Activated CD8-positive, alpha-beta T cell treated with anti-CD3 and anti-CD28 coated beads for 36 hours (primary cell): ENCODE measurements around the gene TXK. TPM values are rescaled to one million over a fixed set of nuclear protein-coding genes. Genes with fewer than 3 reads are reported as not detected.

Source experiments
- ATAC-seq: fragments of 200-7000 bp; cut with Tn5 transposase; one replicate; pipeline ENCODE4 v1.10.0; 2021; ENCODE audit warnings: mild to moderate bottlenecking, moderate library complexity
- CTCF ChIA-PET: fragments of 350-600 bp; sonication (Branson Sonifier 250); formaldehyde crosslinking; loops from one replicate; lab custom pipeline; 2021; ENCODE audit warnings: antibody characterized with exemption; lab: Charles Lee
- POLR2A ChIA-PET: fragments of 350-600 bp; sonication (Branson Sonifier 250); formaldehyde crosslinking; loops from one replicate; lab custom pipeline; 2021; ENCODE audit warnings: antibody characterized with exemption; lab: Charles Lee
- DNase-seq: peaks from one replicate; pipeline ENCODE4 v3.0.0-alpha.2; 2020
- H3K27ac Mint-ChIP-seq: one replicate; pipeline ENCODE4 v1.8.0; 2021; ENCODE audit warnings: mild to moderate bottlenecking, mixed read lengths
- H3K27me3 Mint-ChIP-seq: one replicate; pipeline ENCODE4 v1.8.0; 2021; ENCODE audit warnings: mixed read lengths
- H3K36me3 Mint-ChIP-seq: one replicate; pipeline ENCODE4 v1.8.0; 2021; ENCODE audit warnings: low read depth, mixed read lengths
- H3K4me1 Mint-ChIP-seq: one replicate; pipeline ENCODE4 v1.8.0; 2021; ENCODE audit warnings: low read depth, mixed read lengths
- H3K4me3 Mint-ChIP-seq: one replicate; pipeline ENCODE4 v1.8.0; 2021; ENCODE audit warnings: mild to moderate bottlenecking, moderate library complexity, mixed read lengths
- H3K9me3 Mint-ChIP-seq: one replicate; pipeline ENCODE4 v1.8.0; 2021; ENCODE audit warnings: mixed read lengths
- CTCF ChIP-seq: fragments of 200-600 bp; IDR thresholded peaks from one replicate; pipeline ENCODE4 v1.8.0; 2022; ENCODE audit warnings: antibody characterized with exemption, mild to moderate bottlenecking
- intact Hi-C: fragments of 100-400 bp; cut with micrococcal nuclease; formaldehyde crosslinking; loops from one replicate; pipeline ENCODE4 v1.10.0; 2022
- total RNA-seq, 2 experiments: library from RNA; stranded (reverse); gene quantifications; one replicate each; pipeline ENCODE4 v1.2.3, GENCODE V29; 2021

Gene TXK
- total RNA-seq, 2 experiments from 2014 or later, result 20.6 to 23.5 TPM

GRCh38 chr4:48067536-48067935 is 66.5 kb downstream of the TXK start:
- Mint-ChIP-seq H3K9me3 (peaks cover 4% of the 10 kb centered on the region), H3K27me3 (no peaks in the 10 kb centered on the region), H3K4me1 (peaks cover 34% of the 10 kb centered on the region), H3K4me3 (no peak overlapping the region), H3K27ac (no peak overlapping the region), H3K36me3 (peaks cover 36% of the 10 kb centered on the region)
- TF ChIP-seq CTCF, result no peak
- ChIA-PET CTCF (interaction anchor here (2.8 to 9.2 kb wide), 4 partner anchors 17 to 32 kb away, joined by 6 to 56 read pairs (median 38); no protein-coding TSS in a partner anchor), POLR2A (no interaction called here)
- DNase-seq, result no peak
- ATAC-seq, result no peak
- intact Hi-C loops, result no loop called here

GRCh38 chr4:48065587-48066052 is 68.4 kb downstream of the TXK start:
- peaks cover 34% of the 10 kb centered on the region for H3K4me1 Mint-ChIP-seq
- ATAC-seq (peak; percentile 81), DNase-seq (no peak)
- intact Hi-C loops, result loop anchor here (2.0 kb wide), 1 partner anchor 19 kb away; no protein-coding TSS in a partner anchor
- peak overlapping the region; percentile 55 for H3K27ac Mint-ChIP-seq
- POLR2A ChIA-PET, result interaction anchor here (1.1 to 2.1 kb wide), 2 partner anchors 14 to 15 kb away, joined by 3 to 8 read pairs; no protein-coding TSS in a partner anchor
- peaks cover 38% of the 10 kb centered on the region for H3K36me3 Mint-ChIP-seq
- H3K27me3 Mint-ChIP-seq, result no peaks in the 10 kb centered on the region
- CTCF ChIA-PET, result interaction anchor here (0.8 to 9.2 kb wide), 9 partner anchors 17 to 67 kb away, joined by 3 to 56 read pairs (median 6); no protein-coding TSS in a partner anchor
- H3K9me3 Mint-ChIP-seq, result peaks cover 15% of the 10 kb centered on the region
- no peak for TF ChIP-seq CTCF
- H3K4me3 Mint-ChIP-seq, result no peak overlapping the region

GRCh38 chr4:48064349-48064748 is 69.7 kb downstream of the TXK start:
- peak; percentile 63 for ATAC-seq
- Mint-ChIP-seq H3K4me3 (no peak overlapping the region), H3K4me1 (peaks cover 37% of the 10 kb centered on the region), H3K27ac (no peak overlapping the region), H3K36me3 (peaks cover 38% of the 10 kb centered on the region), H3K9me3 (peaks cover 25% of the 10 kb centered on the region), H3K27me3 (no peaks in the 10 kb centered on the region)
- TF ChIP-seq CTCF, result no peak
- CTCF ChIA-PET, result interaction anchor here (1.1 to 9.2 kb wide), 5 partner anchors 16 to 75 kb away, joined by 3 to 56 read pairs (median 33); no protein-coding TSS in a partner anchor
- DNase-seq, result peak; percentile 65
- POLR2A ChIA-PET, result interaction anchor here (1.0 to 2.1 kb wide), 3 partner anchors 14 to 28 kb away, joined by 3 to 8 read pairs (median 5); no protein-coding TSS in a partner anchor
- intact Hi-C loops, result loop anchor here (2.0 kb wide), 1 partner anchor 18 kb away; no protein-coding TSS in a partner anchor

- Mint-ChIP-seq H3K36me3 (peaks cover 14% of the 10 kb centered on the region), H3K9me3 (peaks cover 24% of the 10 kb centered on the region), H3K4me1 (peaks cover 21% of the 10 kb centered on the region), H3K27ac (no peak overlapping the region), H3K4me3 (no peak overlapping the region), H3K27me3 (no peaks in the 10 kb centered on the region)
- DNase-seq (no peak), ATAC-seq (no peak)
- intact Hi-C loops, result no loop called here
- no peak for TF ChIP-seq CTCF
- POLR2A ChIA-PET, result no interaction called here
- CTCF ChIA-PET, result no interaction called here
These were observed 75.2 kb downstream of the TXK start for GRCh38 chr4:48058617-48059530.
